Osteocyte (in vitro differentiated cells): ENCODE data around the gene COMP. TPM values are rescaled to one million over a fixed set of nuclear protein-coding genes. Genes with fewer than 3 reads are reported as not detected.
A peak's percentile ranks its signal among the peaks of the same experiment; 100 is the strongest.

Experiments
- DNase-seq: peaks from one replicate; pipeline ENCODE4 v3.0.0; 2021; ENCODE audit warnings: mixed read lengths; ENCODE audit not compliant: unreplicated experiment; ENCODE audit errors: extremely low spot score
- H3K27ac Mint-ChIP-seq: one replicate; pipeline ENCODE4 v1.8.0; 2021; ENCODE audit warnings: mild to moderate bottlenecking, mixed read lengths; ENCODE audit not compliant: unreplicated experiment
- H3K27me3 Mint-ChIP-seq: one replicate; pipeline ENCODE4 v1.8.0; 2021; ENCODE audit warnings: mixed read lengths; ENCODE audit not compliant: unreplicated experiment
- H3K36me3 Mint-ChIP-seq: one replicate; pipeline ENCODE4 v1.8.0; 2021; ENCODE audit warnings: mixed read lengths; ENCODE audit not compliant: unreplicated experiment
- H3K4me1 Mint-ChIP-seq: one replicate; pipeline ENCODE4 v1.8.0; 2021; ENCODE audit warnings: mixed read lengths; ENCODE audit not compliant: unreplicated experiment
- H3K4me3 Mint-ChIP-seq: one replicate; pipeline ENCODE4 v1.8.0; 2021; ENCODE audit warnings: mild to moderate bottlenecking, moderate library complexity, mixed read lengths; ENCODE audit not compliant: unreplicated experiment
- H3K9me3 Mint-ChIP-seq: one replicate; pipeline ENCODE4 v1.8.0; 2021; ENCODE audit warnings: mixed read lengths; ENCODE audit not compliant: unreplicated experiment
- CTCF ChIP-seq: fragments of 200-600 bp; sonication (generic); IDR thresholded peaks from 2 replicates; pipeline ENCODE4 v1.5.0; 2021; ENCODE audit warnings: antibody characterized with exemption, mild to moderate bottlenecking, moderate library complexity
- total RNA-seq: library from RNA; stranded (reverse); gene quantifications from 2 replicates; pipeline ENCODE4 v1.2.1, GENCODE V29; 2021

The COMP gene
- total RNA-seq, 1 donor from 2014 or later, result 0.13 TPM

GRCh38 chr19:18789422-18789869, 1.7 kb downstream of the COMP start:
- no peaks in the 10 kb centered on the region for H3K36me3 Mint-ChIP-seq
- peak overlapping the region; percentile 54 for H3K4me3 Mint-ChIP-seq
- H3K27me3 Mint-ChIP-seq, result peaks cover 69% of the 10 kb centered on the region
- peaks cover 15% of the 10 kb centered on the region for H3K4me1 Mint-ChIP-seq
- no peak for TF ChIP-seq CTCF
- no peaks in the 10 kb centered on the region for H3K9me3 Mint-ChIP-seq
- no peak overlapping the region for H3K27ac Mint-ChIP-seq
- DNase-seq, result no peak

- H3K4me1 Mint-ChIP-seq, result peaks cover 15% of the 10 kb centered on the region
- DNase-seq, result no peak
- no peak overlapping the region for H3K27ac Mint-ChIP-seq
- no peaks in the 10 kb centered on the region for H3K36me3 Mint-ChIP-seq
- no peak for TF ChIP-seq CTCF
- H3K9me3 Mint-ChIP-seq, result no peaks in the 10 kb centered on the region
- H3K4me3 Mint-ChIP-seq, result peak overlapping the region; percentile 54
- H3K27me3 Mint-ChIP-seq, result peaks cover 71% of the 10 kb centered on the region
Observed at GRCh38 chr19:18788529-18789421, 2.3 kb downstream of the COMP start.

- H3K4me1 Mint-ChIP-seq, result peaks cover 15% of the 10 kb centered on the region
- no peaks in the 10 kb centered on the region for H3K36me3 Mint-ChIP-seq
- no peak for TF ChIP-seq CTCF
- peaks cover 50% of the 10 kb centered on the region for H3K27me3 Mint-ChIP-seq
- no peak for DNase-seq
- H3K9me3 Mint-ChIP-seq, result no peaks in the 10 kb centered on the region
- no peak overlapping the region for H3K4me3 Mint-ChIP-seq
- H3K27ac Mint-ChIP-seq, result no peak overlapping the region
Observed at GRCh38 chr19:18785179-18786124, 5.7 kb downstream of the COMP start.

- Mint-ChIP-seq H3K9me3 (no peaks in the 10 kb centered on the region), H3K36me3 (no peaks in the 10 kb centered on the region), H3K27ac (no peak overlapping the region), H3K4me3 (no peak overlapping the region), H3K4me1 (peaks cover 10% of the 10 kb centered on the region), H3K27me3 (peaks cover 45% of the 10 kb centered on the region)
- no peak for TF ChIP-seq CTCF
- DNase-seq, result no peak
Observed at GRCh38 chr19:18784786-18785120, 6.4 kb downstream of the COMP start.
